K562 (cell line): ENCODE data around the gene LHB. TPM values are rescaled to one million over a fixed set of nuclear protein-coding genes. Genes with fewer than 3 reads are reported as not detected.

Experiments used
- CBFB ChIP-seq: sonication (generic); formaldehyde crosslinking; IDR thresholded peaks from 2 replicates; pipeline ENCODE4 v1.4.0; 2020; ENCODE audit warnings: mild to moderate bottlenecking, missing genetic modification reagents
- NFATC3 ChIP-seq: fragments of 450-650 bp; IDR thresholded peaks from 2 replicates; pipeline ENCODE4 v1.6.1; 2017; ENCODE audit warnings: mild to moderate bottlenecking
- POLR2G ChIP-seq: fragments of 200-400 bp; formaldehyde crosslinking; IDR thresholded peaks from 2 replicates; pipeline ENCODE4 v1.6.1; 2017; ENCODE audit warnings: low read depth, mild to moderate bottlenecking, antibody characterized with exemption, low read length, moderate library complexity
- SFPQ ChIP-seq: fragments of 200-400 bp; formaldehyde crosslinking; IDR thresholded peaks from 2 replicates; pipeline ENCODE4 v1.6.1; 2017; ENCODE audit warnings: mild to moderate bottlenecking, low read depth, low read length, moderate library complexity
- polyA plus RNA-seq, 8 experiments: library from polyadenylated mRNA; depleted of rRNA in 4 of 8; stranded (reverse) in 5 of 8; unstranded in 3 of 8; fragments of >200 nt; fragmentation: Nextera tagmentation in 2 of 8; fragmentation: Illumina TruSeq in 1 of 8; extraction: Ambion mirVana in 2 of 8; extraction: Trizol in 1 of 8; gene quantifications; 2 replicates each; pipeline versions ENCODE4 v1.2.1 to v1.2.3, GENCODE V29; 2011 to 2014; ENCODE audit warnings: inconsistent platforms in 1 of 8, missing spikeins in 1 of 8
- total RNA-seq, 7 experiments: library from RNA; depleted of rRNA in 6 of 7; stranded (reverse); fragments of >200 nt in 6 of 7; fragmentation: Illumina TruSeq in 2 of 7; extraction: Trizol in 2 of 7; gene quantifications; 2 replicates each; pipeline versions ENCODE4 v1.2.1 to v1.2.3, GENCODE V29; 2011 to 2021; ENCODE audit warnings: low replicate concordance in 1 of 7
- TF ChIP-seq, protein P1 (sequence below): fragments of 150-350 bp; IDR thresholded peaks from 2 replicates; pipeline ENCODE4 v1.6.1; 2014; ENCODE audit warnings: low read depth, mild to moderate bottlenecking, low read length, borderline replicate concordance
- TF ChIP-seq, protein P2 (sequence below): fragments of 450-650 bp; conservative IDR thresholded peaks from 2 replicates; pipeline ENCODE4 v1.6.1; 2016; ENCODE audit warnings: missing genetic modification characterization, low read depth, mild to moderate bottlenecking, control low read depth, missing compliant biosample characterization
- TF ChIP-seq, protein P3 (sequence below): fragments of 450-650 bp; IDR thresholded peaks from 2 replicates; pipeline ENCODE4 v1.6.1; 2016; ENCODE audit warnings: low read depth, mild to moderate bottlenecking, moderate library complexity

Gene LHB
- total and polyA plus RNA-seq, 9 of the 15 experiments (the other 6 are each of a cell fraction or from before 2014, with no cell fraction given), result 0.54 TPM; not detected in 8

DNA sequence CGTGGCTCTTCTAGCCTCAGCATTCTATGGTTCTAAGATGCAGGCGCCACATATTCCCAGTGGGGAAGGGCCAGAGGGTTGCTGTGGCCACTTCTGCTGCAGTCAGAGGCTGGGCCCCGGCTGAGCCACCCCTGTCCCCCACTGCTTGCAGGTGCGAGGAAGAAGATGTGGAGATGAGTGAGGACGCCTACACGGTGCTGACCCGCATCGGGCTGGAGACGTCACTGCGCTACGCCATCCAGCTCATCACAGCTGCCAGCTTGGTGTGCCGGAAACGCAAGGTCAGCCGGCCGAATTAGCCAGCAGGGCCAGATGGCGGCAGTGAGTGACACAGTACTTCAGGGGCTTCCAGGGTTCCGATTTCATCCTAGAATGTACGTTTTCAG lies 2.0 kb downstream of the LHB start (continued):
- TF ChIP-seq SFPQ (no peak), NFATC3 (no peak), CBFB (CRISPR knock-in tag) (no peak), POLR2G (peak; percentile 64)
- TF ChIP-seq, protein P1, sequence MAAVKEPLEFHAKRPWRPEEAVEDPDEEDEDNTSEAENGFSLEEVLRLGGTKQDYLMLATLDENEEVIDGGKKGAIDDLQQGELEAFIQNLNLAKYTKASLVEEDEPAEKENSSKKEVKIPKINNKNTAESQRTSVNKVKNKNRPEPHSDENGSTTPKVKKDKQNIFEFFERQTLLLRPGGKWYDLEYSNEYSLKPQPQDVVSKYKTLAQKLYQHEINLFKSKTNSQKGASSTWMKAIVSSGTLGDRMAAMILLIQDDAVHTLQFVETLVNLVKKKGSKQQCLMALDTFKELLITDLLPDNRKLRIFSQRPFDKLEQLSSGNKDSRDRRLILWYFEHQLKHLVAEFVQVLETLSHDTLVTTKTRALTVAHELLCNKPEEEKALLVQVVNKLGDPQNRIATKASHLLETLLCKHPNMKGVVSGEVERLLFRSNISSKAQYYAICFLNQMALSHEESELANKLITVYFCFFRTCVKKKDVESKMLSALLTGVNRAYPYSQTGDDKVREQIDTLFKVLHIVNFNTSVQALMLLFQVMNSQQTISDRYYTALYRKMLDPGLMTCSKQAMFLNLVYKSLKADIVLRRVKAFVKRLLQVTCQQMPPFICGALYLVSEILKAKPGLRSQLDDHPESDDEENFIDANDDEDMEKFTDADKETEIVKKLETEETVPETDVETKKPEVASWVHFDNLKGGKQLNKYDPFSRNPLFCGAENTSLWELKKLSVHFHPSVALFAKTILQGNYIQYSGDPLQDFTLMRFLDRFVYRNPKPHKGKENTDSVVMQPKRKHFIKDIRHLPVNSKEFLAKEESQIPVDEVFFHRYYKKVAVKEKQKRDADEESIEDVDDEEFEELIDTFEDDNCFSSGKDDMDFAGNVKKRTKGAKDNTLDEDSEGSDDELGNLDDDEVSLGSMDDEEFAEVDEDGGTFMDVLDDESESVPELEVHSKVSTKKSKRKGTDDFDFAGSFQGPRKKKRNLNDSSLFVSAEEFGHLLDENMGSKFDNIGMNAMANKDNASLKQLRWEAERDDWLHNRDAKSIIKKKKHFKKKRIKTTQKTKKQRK, result no peak
- TF ChIP-seq, protein P2, sequence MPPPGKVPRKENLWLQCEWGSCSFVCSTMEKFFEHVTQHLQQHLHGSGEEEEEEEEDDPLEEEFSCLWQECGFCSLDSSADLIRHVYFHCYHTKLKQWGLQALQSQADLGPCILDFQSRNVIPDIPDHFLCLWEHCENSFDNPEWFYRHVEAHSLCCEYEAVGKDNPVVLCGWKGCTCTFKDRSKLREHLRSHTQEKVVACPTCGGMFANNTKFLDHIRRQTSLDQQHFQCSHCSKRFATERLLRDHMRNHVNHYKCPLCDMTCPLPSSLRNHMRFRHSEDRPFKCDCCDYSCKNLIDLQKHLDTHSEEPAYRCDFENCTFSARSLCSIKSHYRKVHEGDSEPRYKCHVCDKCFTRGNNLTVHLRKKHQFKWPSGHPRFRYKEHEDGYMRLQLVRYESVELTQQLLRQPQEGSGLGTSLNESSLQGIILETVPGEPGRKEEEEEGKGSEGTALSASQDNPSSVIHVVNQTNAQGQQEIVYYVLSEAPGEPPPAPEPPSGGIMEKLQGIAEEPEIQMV (tag), result no peak
- TF ChIP-seq, protein P3, sequence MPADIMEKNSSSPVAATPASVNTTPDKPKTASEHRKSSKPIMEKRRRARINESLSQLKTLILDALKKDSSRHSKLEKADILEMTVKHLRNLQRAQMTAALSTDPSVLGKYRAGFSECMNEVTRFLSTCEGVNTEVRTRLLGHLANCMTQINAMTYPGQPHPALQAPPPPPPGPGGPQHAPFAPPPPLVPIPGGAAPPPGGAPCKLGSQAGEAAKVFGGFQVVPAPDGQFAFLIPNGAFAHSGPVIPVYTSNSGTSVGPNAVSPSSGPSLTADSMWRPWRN, result no peak
